Stimulated activated CD8-positive, alpha-beta memory T cell treated with anti-CD3 and anti-CD28 coated beads, Interleukin-7, amount 100 ng/mL, for 1 hour (primary cell): Measurements from ENCODE around the gene TMPRSS9.
"Not testable (repeated sequence)": the region's sequence is repeated elsewhere in the genome, so short reads cannot be mapped to it uniquely, and the experiment has no call there.

Experiments used
- DNase-seq, 2 donors: peaks; one replicate each; pipeline ENCODE4 v3.0.0-alpha.2; 2020; ENCODE audit warnings: low read depth in 2 of 2

Gene TMPRSS9

GRCh38 chr19:2438178-2438577 is 78.1 kb downstream of the TMPRSS9 start:
- DNase-seq = no peak

DNA sequence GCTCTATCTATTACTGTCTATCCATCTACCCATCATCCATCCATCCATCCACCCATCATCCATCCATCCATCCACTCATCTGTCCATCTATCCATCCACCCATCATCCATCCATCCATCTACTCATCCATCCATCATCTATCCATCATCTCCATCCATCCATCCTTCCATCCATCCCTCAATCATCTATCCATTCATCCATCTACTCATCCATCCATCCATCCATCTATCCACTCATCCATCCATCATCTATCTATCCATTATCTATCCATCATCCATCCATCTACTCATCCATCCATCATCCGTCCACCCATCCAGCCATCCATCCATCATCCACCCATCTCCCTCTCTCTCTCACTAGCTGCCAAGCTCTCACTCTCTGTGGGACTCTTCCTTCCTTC is 80.5 kb downstream of the TMPRSS9 start:
- no peak for DNase-seq

GRCh38 chr19:2441096-2441752 is 81.2 kb downstream of the TMPRSS9 start:
- no peak for DNase-seq

DNA sequence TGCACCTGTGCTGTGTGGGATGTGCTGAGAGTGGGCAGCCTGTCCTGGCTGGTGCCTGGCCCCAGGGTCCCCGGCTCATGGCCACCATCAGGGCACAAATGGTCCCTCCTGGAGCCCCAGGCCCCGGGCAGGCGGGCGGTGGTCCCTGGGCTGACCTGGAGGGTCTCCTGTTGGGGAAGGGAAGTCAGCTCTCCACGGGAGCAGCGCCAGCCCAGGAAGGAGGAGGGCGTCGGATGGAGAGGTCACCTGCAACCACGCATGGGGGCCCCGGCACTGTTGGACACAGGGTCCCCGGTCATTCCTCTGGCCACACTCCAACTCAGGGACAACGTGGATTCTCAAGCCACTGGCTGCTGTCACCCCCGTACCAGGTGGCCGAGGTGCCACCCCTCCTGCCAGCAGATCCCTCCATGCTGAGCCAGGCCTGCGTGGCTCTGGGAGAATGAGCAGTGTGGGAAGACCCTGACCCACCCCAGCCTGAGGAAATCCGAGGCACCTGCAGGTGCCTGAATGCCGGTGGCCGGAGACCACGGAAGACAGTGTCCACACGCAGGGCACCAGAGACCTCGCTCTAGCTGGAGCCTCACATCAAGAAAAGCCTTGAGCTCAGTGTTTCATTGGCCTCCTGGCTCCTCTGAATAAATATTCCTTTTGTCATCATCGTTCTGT is 83.2 kb downstream of the TMPRSS9 start:
- DNase-seq = no peak

DNA sequence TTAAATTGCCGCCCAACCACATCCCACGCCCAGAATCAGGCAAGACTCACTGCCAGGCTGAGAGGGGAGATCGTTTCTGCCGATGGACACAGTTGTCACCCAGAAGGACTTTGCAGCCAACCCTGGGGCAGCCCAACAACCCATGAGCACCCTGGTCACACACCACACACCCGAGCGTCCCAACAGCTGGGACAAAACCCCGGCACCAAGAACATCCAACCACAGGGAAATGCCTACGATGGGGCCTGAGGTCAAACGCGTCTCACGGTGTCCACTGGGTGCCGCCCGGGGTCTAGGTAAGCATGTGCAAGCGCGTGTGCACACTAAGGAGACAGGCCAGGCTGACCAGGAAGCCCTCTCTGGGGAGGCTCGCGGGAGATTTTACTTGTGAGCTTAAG is 83.7 kb downstream of the TMPRSS9 start:
- no peak for DNase-seq

DNA sequence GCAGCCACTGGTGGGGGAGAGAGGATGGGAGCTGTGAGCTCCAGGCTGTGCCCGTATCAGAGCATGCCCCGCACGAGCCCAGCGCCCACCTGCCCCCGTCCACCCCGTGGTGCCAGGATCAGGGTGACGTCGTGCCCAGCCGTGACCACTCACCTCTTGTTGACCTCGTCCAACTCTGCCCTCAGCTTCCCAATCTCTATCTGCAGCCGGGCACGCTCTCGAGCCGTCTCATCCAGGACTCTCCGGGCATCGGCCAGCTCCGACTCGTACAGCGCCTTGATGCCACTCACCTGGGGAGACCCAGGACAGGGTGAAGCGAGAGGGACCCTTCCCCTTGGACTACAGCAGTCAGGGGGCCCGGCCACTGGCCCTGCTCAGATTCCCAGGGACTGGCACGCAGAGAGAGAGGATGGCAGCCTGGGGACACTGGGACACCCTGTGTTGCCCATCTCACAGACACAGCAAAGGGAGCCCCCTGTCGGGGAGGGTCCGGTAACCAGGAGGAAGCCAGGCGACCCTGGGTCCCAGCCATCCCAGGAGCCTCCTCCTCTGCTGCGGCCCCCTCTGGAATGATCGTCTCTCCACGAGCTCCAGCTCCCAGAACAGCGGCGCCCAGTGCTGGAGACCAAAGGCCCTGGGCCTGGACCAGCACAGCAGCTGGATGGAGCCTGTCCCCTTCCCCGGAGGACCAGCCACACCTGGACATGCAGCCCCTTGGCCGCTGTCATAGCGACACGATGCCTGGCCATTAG is 84.4 kb downstream of the TMPRSS9 start:
- DNase-seq = no peak

DNA sequence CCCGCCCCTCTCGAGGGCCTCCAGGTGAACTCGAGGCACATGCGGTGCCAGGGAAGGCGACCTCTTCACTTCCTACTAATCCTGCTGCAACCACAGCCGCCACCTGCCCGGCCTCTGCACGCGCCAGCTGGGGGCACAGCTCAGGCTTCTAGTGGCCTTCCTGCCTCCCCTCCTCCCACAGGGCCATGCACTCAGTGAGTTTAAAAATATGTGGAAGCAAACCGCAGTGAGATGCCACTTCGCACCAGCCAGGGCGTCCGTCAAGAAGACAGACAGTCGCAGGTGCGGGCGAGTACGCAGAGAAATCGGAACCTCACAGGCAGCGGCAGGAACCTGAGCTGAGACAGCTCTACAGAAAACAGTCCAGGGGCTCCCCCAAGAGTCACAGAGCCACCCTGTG is 86.3 kb downstream of the TMPRSS9 start:
- no peak for DNase-seq

DNA sequence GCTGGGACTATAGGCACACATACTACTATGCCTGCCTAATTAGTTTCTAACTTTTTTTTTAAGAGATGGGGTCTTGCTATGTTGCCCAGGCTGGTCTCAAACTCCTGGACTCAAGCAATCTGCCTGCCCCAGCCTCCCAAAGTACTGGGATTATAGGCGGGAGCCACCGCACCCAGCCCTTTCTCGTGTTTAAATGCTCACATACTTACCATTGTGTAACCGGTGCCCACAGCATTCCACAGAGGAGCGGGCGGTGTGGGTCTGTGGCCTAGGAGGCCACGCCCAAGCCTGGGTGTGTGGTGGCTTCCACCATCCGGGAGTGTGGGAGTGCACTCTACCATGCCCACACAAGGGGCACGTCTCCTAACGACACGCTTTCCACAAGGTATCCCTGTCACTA is 89.0 kb downstream of the TMPRSS9 start:
- DNase-seq = no peak

DNA sequence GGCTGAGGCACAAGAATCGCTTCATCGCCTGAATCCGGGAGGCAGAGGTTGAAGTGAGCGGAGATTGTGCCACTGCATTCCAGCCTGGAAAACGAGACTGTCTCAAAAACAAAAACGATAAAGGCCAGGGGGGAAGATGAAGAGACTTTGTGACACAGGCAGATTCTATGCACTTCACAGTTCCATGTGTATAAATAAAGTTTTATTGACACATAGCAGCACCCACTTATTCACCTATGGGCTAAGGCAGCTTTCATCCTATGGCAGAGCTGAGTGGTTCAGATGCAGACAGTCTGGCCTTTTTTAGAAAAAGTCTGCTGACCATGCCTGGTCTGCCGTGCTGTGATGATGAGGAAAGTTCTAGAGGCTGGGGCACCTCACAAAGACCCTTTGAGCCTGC is 91.1 kb downstream of the TMPRSS9 start:
- DNase-seq = no peak

- DNase-seq = no peak
Measured at GRCh38 chr19:2451741-2452140, 91.7 kb downstream of the TMPRSS9 start.

DNA sequence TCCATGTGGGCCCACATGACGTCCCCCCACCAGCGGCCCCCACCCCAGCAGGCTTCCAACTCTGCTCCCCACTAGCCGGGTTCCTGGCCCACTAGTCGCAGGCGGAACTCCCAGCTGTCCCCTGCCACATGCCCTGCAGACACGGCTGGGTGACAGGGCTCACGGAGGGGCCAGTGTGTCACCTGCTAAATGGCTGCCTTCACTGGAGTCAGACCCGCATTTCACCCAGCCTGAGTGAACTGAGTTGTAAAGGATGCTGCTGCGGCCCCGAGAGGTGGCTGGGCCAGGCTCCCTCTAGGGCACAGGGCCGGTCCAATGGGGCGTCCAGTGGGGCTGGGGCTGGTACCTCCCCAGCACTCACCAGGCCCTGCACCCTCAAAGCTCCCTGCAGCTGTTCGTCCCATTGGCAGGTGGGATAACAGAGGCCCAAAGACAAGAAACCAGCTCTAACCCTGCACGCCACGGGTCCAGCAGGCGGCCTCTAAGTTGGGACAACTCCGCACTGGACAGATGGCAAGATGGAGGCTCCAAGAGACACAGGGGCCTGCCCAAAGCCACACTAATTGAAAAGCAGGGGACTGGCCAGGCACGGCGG is 93.5 kb downstream of the TMPRSS9 start:
- DNase-seq = no peak

- DNase-seq = no peak
Measured at GRCh38 chr19:2454199-2454961, 94.3 kb downstream of the TMPRSS9 start.

DNA sequence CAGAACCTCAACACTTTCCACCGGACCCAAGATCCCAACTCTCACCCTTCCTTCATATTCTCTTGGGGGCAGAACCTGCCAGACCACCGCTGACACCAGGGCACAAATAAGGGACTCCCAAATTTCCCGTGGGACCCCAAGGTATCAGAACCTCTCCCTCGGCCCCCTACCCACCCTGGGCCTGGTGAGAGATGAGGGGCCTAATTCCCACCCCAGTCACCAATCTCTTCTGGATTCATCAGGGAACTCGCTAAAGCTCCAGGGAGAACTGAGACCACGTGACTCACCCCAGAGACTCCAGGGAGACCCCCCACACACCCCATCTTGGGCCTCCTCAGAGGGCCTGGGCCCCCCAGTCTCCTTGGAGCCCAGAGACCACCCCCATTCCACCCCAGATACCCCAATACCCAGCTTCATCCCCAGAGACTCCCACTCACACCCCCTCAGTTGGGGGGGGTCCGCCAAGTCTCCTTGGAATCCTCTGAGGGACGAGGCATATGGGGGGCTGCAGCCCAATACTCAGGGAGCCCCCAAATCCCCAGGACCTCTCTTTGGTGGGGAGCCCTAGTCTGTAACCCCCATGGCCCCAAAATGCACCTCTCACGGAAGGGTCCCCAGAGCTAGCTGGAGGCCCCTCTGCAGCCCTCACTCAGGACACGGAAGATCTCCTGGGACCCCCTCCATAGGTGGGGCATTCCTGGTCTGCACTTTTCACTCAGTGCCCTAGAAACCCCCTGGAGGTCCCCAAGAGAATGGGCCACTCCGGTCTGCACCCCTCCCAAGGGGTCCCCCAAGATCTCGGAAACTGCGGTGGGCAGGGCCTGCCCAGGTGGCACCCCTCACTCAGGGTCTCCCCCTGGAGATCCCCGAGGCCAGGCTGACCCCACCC is 95.1 kb downstream of the TMPRSS9 start:
- no peak for DNase-seq

- DNase-seq = peak in 1 of 2 donors; percentile 8
Measured at GRCh38 chr19:2455851-2456570, 95.9 kb downstream of the TMPRSS9 start.

DNA sequence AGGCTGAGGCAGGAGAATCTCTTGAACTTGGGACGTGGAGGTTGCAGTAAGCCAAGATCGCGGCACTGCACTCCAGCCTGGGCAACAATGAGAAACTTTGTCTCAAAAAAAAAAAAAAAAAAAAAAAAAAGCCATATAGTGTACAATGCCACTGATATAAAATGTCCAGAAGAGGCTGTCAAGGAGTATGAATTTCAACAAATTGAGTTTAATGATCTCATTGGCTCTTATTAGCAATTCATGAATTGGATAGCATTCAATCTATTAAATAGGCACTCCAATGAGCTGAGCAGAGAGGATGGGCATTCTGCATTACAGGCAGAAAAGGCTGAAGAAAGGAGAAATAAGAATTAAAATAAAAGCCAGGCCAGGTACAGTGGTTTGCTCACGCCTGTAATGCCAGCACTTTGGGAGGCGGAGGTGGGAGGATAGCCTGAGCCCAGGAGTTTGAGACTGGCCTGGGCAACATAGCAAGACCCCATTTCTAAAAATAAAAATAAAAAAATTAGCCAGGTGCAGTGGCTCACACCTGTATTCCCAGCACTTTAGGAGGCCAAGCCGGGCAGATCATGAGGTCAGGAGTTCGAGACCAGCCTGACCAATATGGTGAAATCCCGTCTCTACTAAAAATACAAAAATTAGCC is 97.5 kb downstream of the TMPRSS9 start:
- DNase-seq = no peak

GRCh38 chr19:2458054-2458453 is 98.0 kb downstream of the TMPRSS9 start:
- DNase-seq = no peak

GRCh38 chr19:2458776-2459175 is 98.7 kb downstream of the TMPRSS9 start:
- DNase-seq = not testable (repeated sequence)

- no peak for DNase-seq
Measured at GRCh38 chr19:2460245-2460644, 100.2 kb downstream of the TMPRSS9 start.

DNA sequence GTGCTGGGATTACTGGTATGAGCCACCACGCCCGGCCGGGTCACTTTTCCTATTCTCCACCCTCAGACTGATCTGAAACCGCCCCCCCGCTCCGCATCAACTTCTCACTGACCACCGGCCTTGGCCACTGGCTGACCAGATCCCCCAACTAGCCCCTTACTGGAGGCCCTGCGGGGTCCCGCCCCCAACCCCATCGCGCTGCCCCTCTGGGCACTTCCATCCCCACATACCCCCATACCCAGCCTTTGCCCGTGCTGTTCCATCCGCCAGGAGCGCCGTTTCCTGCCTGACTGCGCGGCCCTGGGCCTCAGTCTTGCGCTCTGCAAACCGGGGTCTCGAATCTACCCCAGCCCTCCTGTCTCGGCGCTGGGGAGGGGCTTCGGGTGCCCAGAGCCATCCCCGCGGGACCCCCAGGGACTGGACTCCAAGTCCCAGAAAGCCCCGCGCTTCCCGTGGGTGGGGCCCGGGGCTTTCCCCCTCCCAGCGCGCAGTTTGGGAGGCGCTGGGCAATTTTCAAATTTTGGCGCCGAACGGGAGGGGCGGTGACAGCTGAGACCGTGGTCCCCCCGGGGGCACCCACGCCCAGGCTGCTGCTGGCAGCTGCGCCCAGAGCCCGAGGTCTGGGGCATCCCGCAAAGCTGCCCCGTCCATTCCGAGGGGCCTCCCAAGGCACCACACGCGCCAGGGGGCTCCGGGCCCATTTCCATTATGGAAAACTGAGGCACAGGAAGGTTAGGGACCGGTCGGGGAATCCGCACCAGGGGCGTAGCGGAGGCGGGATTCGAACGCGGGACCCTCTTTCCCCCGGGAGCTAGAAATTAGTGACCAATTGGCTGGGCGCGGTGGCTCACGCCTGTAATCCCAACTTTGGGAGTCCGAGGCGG is 101.9 kb downstream of the TMPRSS9 start:
- DNase-seq = peak; percentile 12 to 29
